Measurements from ENCODE around the gene SCTR. TPM values are rescaled to one million over a fixed set of nuclear protein-coding genes. Genes with fewer than 3 reads are reported as not detected.

The SCTR gene
- total and polyA plus RNA-seq, 2 of the 13 experiments (the other 11 are each of a cell fraction or from before 2014, with no cell fraction given) = not detected

- TF ChIP-seq ZNF660 (CRISPR knock-in tag; IDR thresholded peaks at IDR 0.05; ENCODE audit: borderline replicate concordance, low read depth) = no peak
- TF ChIP-seq POLR2AphosphoS5 (IDR thresholded peaks at IDR 0.05; ENCODE audit: low read depth, low read length) = no peak
- TF ChIP-seq MED13 (CRISPR knock-in tag; IDR thresholded peaks at IDR 0.05) = 0 out of 2 replicates have a peak, but pooled peaks have one; percentile 47
- TF ChIP-seq MAZ (IDR thresholded peaks at IDR 0.05; ENCODE audit: borderline replicate concordance, low read depth, low read length) = no peak
- peak; percentile 86 for TF ChIP-seq MAZ (CRISPR knock-in tag; IDR thresholded peaks at IDR 0.05; ENCODE audit: low read depth)
- no peak for TF ChIP-seq ZNF460 (CRISPR knock-in tag; IDR thresholded peaks at IDR 0.05; ENCODE audit: borderline replicate concordance)
- 0 out of 2 replicates have a peak, but pooled peaks have one; percentile 31 for TF ChIP-seq NR0B2 (CRISPR knock-in tag; IDR thresholded peaks at IDR 0.05)
- 0 out of 2 replicates have a peak, but pooled peaks have one; percentile 27 for TF ChIP-seq ZNF256 (CRISPR knock-in tag; conservative IDR thresholded peaks at IDR 0.05)
- TF ChIP-seq, protein P1, sequence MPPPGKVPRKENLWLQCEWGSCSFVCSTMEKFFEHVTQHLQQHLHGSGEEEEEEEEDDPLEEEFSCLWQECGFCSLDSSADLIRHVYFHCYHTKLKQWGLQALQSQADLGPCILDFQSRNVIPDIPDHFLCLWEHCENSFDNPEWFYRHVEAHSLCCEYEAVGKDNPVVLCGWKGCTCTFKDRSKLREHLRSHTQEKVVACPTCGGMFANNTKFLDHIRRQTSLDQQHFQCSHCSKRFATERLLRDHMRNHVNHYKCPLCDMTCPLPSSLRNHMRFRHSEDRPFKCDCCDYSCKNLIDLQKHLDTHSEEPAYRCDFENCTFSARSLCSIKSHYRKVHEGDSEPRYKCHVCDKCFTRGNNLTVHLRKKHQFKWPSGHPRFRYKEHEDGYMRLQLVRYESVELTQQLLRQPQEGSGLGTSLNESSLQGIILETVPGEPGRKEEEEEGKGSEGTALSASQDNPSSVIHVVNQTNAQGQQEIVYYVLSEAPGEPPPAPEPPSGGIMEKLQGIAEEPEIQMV (CRISPR knock-in tag; IDR thresholded peaks at IDR 0.05; ENCODE audit: low read depth) = peak; percentile 61; the same call in 1 of the 2 replicates
- TF ChIP-seq ZNF703 (CRISPR knock-in tag; IDR thresholded peaks at IDR 0.05; ENCODE audit: borderline replicate concordance) = no peak
- 0 out of 2 replicates have a peak, but pooled peaks have one; percentile 34 for TF ChIP-seq ZNF136 (CRISPR knock-in tag; IDR thresholded peaks at IDR 0.05; ENCODE audit: low read depth)
- 0 out of 2 replicates have a peak, but pooled peaks have one; percentile 17 for TF ChIP-seq PHF20 (CRISPR knock-in tag; IDR thresholded peaks at IDR 0.05)
- TF ChIP-seq ZBTB42 (CRISPR knock-in tag; IDR thresholded peaks at IDR 0.05) = no peak
- TF ChIP-seq RFX3 (CRISPR knock-in tag; IDR thresholded peaks at IDR 0.05) = peak; percentile 67
- TF ChIP-seq, protein P2, sequence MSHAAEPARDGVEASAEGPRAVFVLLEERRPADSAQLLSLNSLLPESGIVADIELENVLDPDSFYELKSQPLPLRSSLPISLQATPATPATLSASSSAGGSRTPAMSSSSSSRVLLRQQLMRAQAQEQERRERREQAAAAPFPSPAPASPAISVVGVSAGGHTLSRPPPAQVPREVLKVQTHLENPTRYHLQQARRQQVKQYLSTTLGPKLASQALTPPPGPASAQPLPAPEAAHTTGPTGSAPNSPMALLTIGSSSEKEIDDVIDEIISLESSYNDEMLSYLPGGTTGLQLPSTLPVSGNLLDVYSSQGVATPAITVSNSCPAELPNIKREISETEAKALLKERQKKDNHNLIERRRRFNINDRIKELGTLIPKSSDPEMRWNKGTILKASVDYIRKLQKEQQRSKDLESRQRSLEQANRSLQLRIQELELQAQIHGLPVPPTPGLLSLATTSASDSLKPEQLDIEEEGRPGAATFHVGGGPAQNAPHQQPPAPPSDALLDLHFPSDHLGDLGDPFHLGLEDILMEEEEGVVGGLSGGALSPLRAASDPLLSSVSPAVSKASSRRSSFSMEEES (CRISPR knock-in tag; IDR thresholded peaks at IDR 0.05) = 0 out of 2 replicates have a peak, but pooled peaks have one; percentile 17
- TF ChIP-seq HNF4A (CRISPR knock-in tag; IDR thresholded peaks at IDR 0.05) = peak; percentile 12; the same call in 1 of the 2 replicates
- TF ChIP-seq ZNF430 (CRISPR knock-in tag; IDR thresholded peaks at IDR 0.05) = 0 out of 2 replicates have a peak, but pooled peaks have one; percentile 33
- TF ChIP-seq ZFX (CRISPR knock-in tag; IDR thresholded peaks at IDR 0.05; ENCODE audit: low read depth) = peak; percentile 36
- TF ChIP-seq MAFF (IDR thresholded peaks at IDR 0.05; ENCODE audit: low read depth, low read length) = no peak
- TF ChIP-seq ZNF564 (CRISPR knock-in tag; IDR thresholded peaks at IDR 0.05) = peak; percentile 39; the same call in 1 of the 2 replicates
- no peak for TF ChIP-seq TEF (CRISPR knock-in tag; IDR thresholded peaks at IDR 0.05)
- TF ChIP-seq ZNF574 (CRISPR knock-in tag; IDR thresholded peaks at IDR 0.05) = peak; percentile 23; the same call in 1 of the 2 replicates
These were observed 20.0 kb upstream of the SCTR start, which contains the start of gene CFAP221 (continued) for GRCh38 chr2:119544075-119544938.
